GM12891 (cell line): Measurements from ENCODE around the gene HELZ2.

Experiments
- PAX5 ChIP-seq: IDR thresholded peaks from 2 replicates; pipeline ENCODE4 v1.6.1; 2011; ENCODE audit warnings: low read length, moderate library complexity, mild to moderate bottlenecking; ENCODE audit not compliant: insufficient read depth, severe bottlenecking
- POLR2A ChIP-seq: IDR thresholded peaks from 2 replicates; pipeline ENCODE4 v1.6.1; 2011; ENCODE audit warnings: low read depth, low read length, control low read depth
- POLR2AphosphoS5 ChIP-seq: IDR thresholded peaks from 2 replicates; pipeline ENCODE4 v1.6.1; 2011; ENCODE audit warnings: low read depth, low read length, control low read depth
- POU2F2 ChIP-seq: IDR thresholded peaks from 2 replicates; pipeline ENCODE4 v1.6.1; 2011; ENCODE audit warnings: low read depth, mild to moderate bottlenecking, control low read depth, low read length, moderate library complexity
- SPI1 ChIP-seq: IDR thresholded peaks from 2 replicates; pipeline ENCODE4 v1.6.1; 2011; ENCODE audit warnings: low read depth, low read length, control low read depth
- TAF1 ChIP-seq: IDR thresholded peaks from 2 replicates; pipeline ENCODE4 v1.6.1; 2011; ENCODE audit warnings: low read depth, low read length, control low read depth

- no peak for TF ChIP-seq TAF1
- no peak for TF ChIP-seq POLR2A
- TF ChIP-seq PAX5 = no peak
- TF ChIP-seq POLR2AphosphoS5 = no peak
- no peak for TF ChIP-seq SPI1
- no peak for TF ChIP-seq POU2F2
Observed at GRCh38 chr20:63530788-63531160, 43.3 kb downstream of the HELZ2 start.
